Measurements from ENCODE around the gene EVC. TPM values are rescaled to one million over a fixed set of nuclear protein-coding genes. Genes with fewer than 3 reads are reported as not detected.
"Not testable (repeated sequence)": the region's sequence is repeated elsewhere in the genome, so short reads cannot be mapped to it uniquely, and the experiment has no call there.

Gene EVC
- total and polyA plus RNA-seq, 9 donors = 16.4 to 63.5 (median 47.6) TPM

GRCh38 chr4:5722328-5722727, 11.3 kb downstream of the EVC start:
- no peaks in the 10 kb centered on the region for H3K9me3 ChIP-seq
- H3K36me3 ChIP-seq = no peaks in the 10 kb centered on the region
- TF ChIP-seq POLR2A (IDR thresholded peaks at IDR 0.05) (no peak), CTCF (IDR thresholded peaks at IDR 0.05) (no peak), EP300 (IDR thresholded peaks at IDR 0.05) (no peak)
- no peaks in the 10 kb centered on the region for H3K27me3 ChIP-seq
- no peak overlapping the region for H3K4me3 ChIP-seq
- intact Hi-C loops (cut with DNase I) = no loop called here
- no peak overlapping the region for H3K27ac ChIP-seq
- no peaks in the 10 kb centered on the region for H3K4me1 ChIP-seq (ENCODE audit: insufficient read depth)
- DNase-seq = no peak
- 18 to 23% (median 20%) methylated on average over 4 of the region's 4 CpGs for WGBS, 3 donors

GRCh38 chr4:5724377-5724776, 13.4 kb downstream of the EVC start:
- no peak overlapping the region for H3K4me3 ChIP-seq
- H3K27ac ChIP-seq = no peak overlapping the region
- intact Hi-C loops (cut with DNase I) = no loop called here
- no peaks in the 10 kb centered on the region for H3K4me1 ChIP-seq (ENCODE audit: insufficient read depth)
- H3K9me3 ChIP-seq = no peaks in the 10 kb centered on the region
- no peaks in the 10 kb centered on the region for H3K27me3 ChIP-seq
- no peaks in the 10 kb centered on the region for H3K36me3 ChIP-seq
- no peak for TF ChIP-seq POLR2A (IDR thresholded peaks at IDR 0.05)
- TF ChIP-seq EP300 (IDR thresholded peaks at IDR 0.05) = no peak
- 91 to 95% (median 92%) methylated on average over 7 of the region's 7 CpGs for WGBS, 3 donors
- DNase-seq = no peak

- H3K4me1 ChIP-seq (ENCODE audit: insufficient read depth); H3K27ac ChIP-seq; H3K9me3 ChIP-seq; H3K4me3 ChIP-seq; H3K36me3 ChIP-seq; DNase-seq; H3K27me3 ChIP-seq; intact Hi-C loops (cut with DNase I): not testable (repeated sequence)
- 64 to 93% (median 85%) methylated on average over 2 of the region's 2 CpGs for WGBS, 3 donors
Measured at GRCh38 chr4:5728412-5728811, 17.4 kb downstream of the EVC start.

GRCh38 chr4:5730436-5730835, 19.4 kb downstream of the EVC start:
- H3K36me3 ChIP-seq = no peaks in the 10 kb centered on the region
- 88 to 92% (median 89%) methylated on average over 10 of the region's 10 CpGs for WGBS, 3 donors
- no peak overlapping the region for H3K27ac ChIP-seq
- intact Hi-C loops (cut with DNase I) = no loop called here
- no peak for DNase-seq
- H3K4me1 ChIP-seq (ENCODE audit: insufficient read depth) = no peaks in the 10 kb centered on the region
- no peaks in the 10 kb centered on the region for H3K9me3 ChIP-seq
- no peak for TF ChIP-seq CTCF (IDR thresholded peaks at IDR 0.05)
- H3K27me3 ChIP-seq = no peaks in the 10 kb centered on the region
- H3K4me3 ChIP-seq = no peak overlapping the region

GRCh38 chr4:5730993-5731990, 20.3 kb downstream of the EVC start:
- no peaks in the 10 kb centered on the region for H3K36me3 ChIP-seq
- H3K9me3 ChIP-seq = no peaks in the 10 kb centered on the region
- DNase-seq = no peak
- 90 to 93% (median 91%) methylated on average over 29 to 30 of the region's 30 CpGs for WGBS, 3 donors
- no peaks in the 10 kb centered on the region for H3K27me3 ChIP-seq
- H3K4me3 ChIP-seq = no peak overlapping the region
- TF ChIP-seq EP300 (IDR thresholded peaks at IDR 0.05) = no peak
- no peak for TF ChIP-seq POLR2A (IDR thresholded peaks at IDR 0.05)
- TF ChIP-seq CTCF (IDR thresholded peaks at IDR 0.05) = no peak
- H3K4me1 ChIP-seq (ENCODE audit: insufficient read depth) = no peaks in the 10 kb centered on the region
- intact Hi-C loops (cut with DNase I) = no loop called here
- no peak overlapping the region for H3K27ac ChIP-seq
